Type B pancreatic cell (in vitro differentiated cells): ENCODE data around the gene FZD10. TPM values are rescaled to one million over a fixed set of nuclear protein-coding genes. Genes with fewer than 3 reads are reported as not detected.

Source experiments
- DNase-seq: peaks from one replicate; pipeline ENCODE4 v3.0.0; 2021; ENCODE audit warnings: mixed read lengths; ENCODE audit not compliant: unreplicated experiment; ENCODE audit errors: extremely low spot score
- H3K27ac Mint-ChIP-seq: 2 replicates; pipeline ENCODE4 v1.8.0; 2021; ENCODE audit warnings: mild to moderate bottlenecking, mixed read lengths
- H3K27me3 Mint-ChIP-seq: 2 replicates; pipeline ENCODE4 v1.8.0; 2021; ENCODE audit warnings: mixed read lengths
- H3K36me3 Mint-ChIP-seq: 2 replicates; pipeline ENCODE4 v1.8.0; 2021; ENCODE audit warnings: mixed read lengths
- H3K4me1 Mint-ChIP-seq: one replicate; pipeline ENCODE4 v1.8.0; 2021; ENCODE audit warnings: mixed read lengths; ENCODE audit not compliant: unreplicated experiment
- H3K4me3 Mint-ChIP-seq: 2 replicates; pipeline ENCODE4 v1.8.0; 2021; ENCODE audit warnings: mild to moderate bottlenecking, mixed read lengths
- H3K9me3 Mint-ChIP-seq: 2 replicates; pipeline ENCODE4 v1.8.0; 2021; ENCODE audit warnings: mixed read lengths
- CTCF ChIP-seq: fragments of 200-600 bp; sonication (generic); conservative IDR thresholded peaks from 2 replicates; pipeline ENCODE4 v1.5.0; 2021; ENCODE audit warnings: antibody characterized with exemption, mild to moderate bottlenecking
- total RNA-seq: library from RNA; stranded (reverse); gene quantifications from 2 replicates; pipeline ENCODE4 v1.2.1, GENCODE V29; 2021; ENCODE audit warnings: low replicate concordance

FZD10 gene
- total RNA-seq, 1 donor from 2014 or later, result 17.7 TPM

- peaks cover 15% of the 10 kb centered on the region for H3K4me1 Mint-ChIP-seq
- peaks cover 14% of the 10 kb centered on the region for H3K36me3 Mint-ChIP-seq
- H3K27me3 Mint-ChIP-seq, result peaks cover 55% of the 10 kb centered on the region
- H3K4me3 Mint-ChIP-seq, result peak overlapping the region; percentile 90
- H3K9me3 Mint-ChIP-seq, result no peaks in the 10 kb centered on the region
- DNase-seq, result no peak
- peak overlapping the region; percentile 70 for H3K27ac Mint-ChIP-seq
- no peak for TF ChIP-seq CTCF
These were observed 639 bp downstream of the FZD10 start for GRCh38 chr12:130162745-130163460.

DNA sequence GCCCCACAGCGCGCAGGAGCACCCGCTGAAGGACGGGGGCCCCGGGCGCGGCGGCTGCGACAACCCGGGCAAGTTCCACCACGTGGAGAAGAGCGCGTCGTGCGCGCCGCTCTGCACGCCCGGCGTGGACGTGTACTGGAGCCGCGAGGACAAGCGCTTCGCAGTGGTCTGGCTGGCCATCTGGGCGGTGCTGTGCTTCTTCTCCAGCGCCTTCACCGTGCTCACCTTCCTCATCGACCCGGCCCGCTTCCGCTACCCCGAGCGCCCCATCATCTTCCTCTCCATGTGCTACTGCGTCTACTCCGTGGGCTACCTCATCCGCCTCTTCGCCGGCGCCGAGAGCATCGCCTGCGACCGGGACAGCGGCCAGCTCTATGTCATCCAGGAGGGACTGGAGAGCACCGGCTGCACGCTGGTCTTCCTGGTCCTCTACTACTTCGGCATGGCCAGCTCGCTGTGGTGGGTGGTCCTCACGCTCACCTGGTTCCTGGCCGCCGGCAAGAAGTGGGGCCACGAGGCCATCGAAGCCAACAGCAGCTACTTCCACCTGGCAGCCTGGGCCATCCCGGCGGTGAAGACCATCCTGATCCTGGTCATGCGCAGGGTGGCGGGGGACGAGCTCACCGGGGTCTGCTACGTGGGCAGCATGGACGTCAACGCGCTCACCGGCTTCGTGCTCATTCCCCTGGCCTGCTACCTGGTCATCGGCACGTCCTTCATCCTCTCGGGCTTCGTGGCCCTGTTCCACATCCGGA is 1.4 kb downstream of the FZD10 start:
- Mint-ChIP-seq H3K36me3 (peaks cover 14% of the 10 kb centered on the region), H3K27me3 (peaks cover 63% of the 10 kb centered on the region), H3K4me3 (peak overlapping the region; percentile 90), H3K27ac (no peak overlapping the region), H3K9me3 (no peaks in the 10 kb centered on the region), H3K4me1 (peaks cover 12% of the 10 kb centered on the region)
- DNase-seq, result no peak
- TF ChIP-seq CTCF, result no peak

GRCh38 chr12:130164216-130164542 is 1.9 kb downstream of the FZD10 start:
- DNase-seq, result no peak
- H3K36me3 Mint-ChIP-seq, result peaks cover 14% of the 10 kb centered on the region
- H3K27ac Mint-ChIP-seq, result no peak overlapping the region
- no peak for TF ChIP-seq CTCF
- H3K4me3 Mint-ChIP-seq, result peak overlapping the region; percentile 90
- H3K4me1 Mint-ChIP-seq, result peaks cover 15% of the 10 kb centered on the region
- no peaks in the 10 kb centered on the region for H3K9me3 Mint-ChIP-seq
- peaks cover 68% of the 10 kb centered on the region for H3K27me3 Mint-ChIP-seq

GRCh38 chr12:130164936-130165335 is 2.7 kb downstream of the FZD10 start:
- DNase-seq, result no peak
- H3K27me3 Mint-ChIP-seq, result peaks cover 74% of the 10 kb centered on the region
- peak overlapping the region; percentile 74 for H3K4me3 Mint-ChIP-seq
- H3K4me1 Mint-ChIP-seq, result peaks cover 17% of the 10 kb centered on the region
- H3K36me3 Mint-ChIP-seq, result peaks cover 14% of the 10 kb centered on the region
- no peak for TF ChIP-seq CTCF
- H3K27ac Mint-ChIP-seq, result no peak overlapping the region
- no peaks in the 10 kb centered on the region for H3K9me3 Mint-ChIP-seq

DNA sequence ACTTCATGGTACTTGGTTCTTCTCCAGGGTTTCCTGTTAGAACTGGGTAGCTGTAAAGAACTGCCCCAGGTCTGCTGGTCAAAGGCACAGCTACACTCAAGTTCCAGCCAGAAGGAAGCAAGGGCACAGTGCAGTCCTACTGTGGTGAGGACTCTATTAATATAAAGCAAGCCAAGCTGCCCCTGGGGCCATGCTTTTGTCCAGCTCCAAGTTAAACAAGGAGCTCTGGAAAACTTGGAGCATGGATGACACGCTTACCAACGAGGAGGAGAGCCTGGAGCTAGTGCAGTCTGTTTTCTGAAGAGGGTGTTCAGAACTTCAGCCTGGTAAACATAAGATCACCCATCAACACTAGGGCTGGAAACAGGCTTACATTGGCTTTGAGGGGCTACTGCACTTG is 4.0 kb downstream of the FZD10 start:
- peak; percentile 20 for DNase-seq
- peaks cover 81% of the 10 kb centered on the region for H3K27me3 Mint-ChIP-seq
- H3K9me3 Mint-ChIP-seq, result no peaks in the 10 kb centered on the region
- TF ChIP-seq CTCF, result no peak
- peaks cover 14% of the 10 kb centered on the region for H3K36me3 Mint-ChIP-seq
- H3K27ac Mint-ChIP-seq, result no peak overlapping the region
- H3K4me1 Mint-ChIP-seq, result peaks cover 29% of the 10 kb centered on the region
- no peak overlapping the region for H3K4me3 Mint-ChIP-seq
